Endothelial cell of hepatic sinusoid (primary cell): ENCODE data around the gene CAT.

Experiments used
- in situ Hi-C: cut with HindIII; loops from 2 replicates; pipeline ENCODE4 v1.10.0; 2017; ENCODE audit warnings: low sequenced_read_pairs

The CAT gene

DNA sequence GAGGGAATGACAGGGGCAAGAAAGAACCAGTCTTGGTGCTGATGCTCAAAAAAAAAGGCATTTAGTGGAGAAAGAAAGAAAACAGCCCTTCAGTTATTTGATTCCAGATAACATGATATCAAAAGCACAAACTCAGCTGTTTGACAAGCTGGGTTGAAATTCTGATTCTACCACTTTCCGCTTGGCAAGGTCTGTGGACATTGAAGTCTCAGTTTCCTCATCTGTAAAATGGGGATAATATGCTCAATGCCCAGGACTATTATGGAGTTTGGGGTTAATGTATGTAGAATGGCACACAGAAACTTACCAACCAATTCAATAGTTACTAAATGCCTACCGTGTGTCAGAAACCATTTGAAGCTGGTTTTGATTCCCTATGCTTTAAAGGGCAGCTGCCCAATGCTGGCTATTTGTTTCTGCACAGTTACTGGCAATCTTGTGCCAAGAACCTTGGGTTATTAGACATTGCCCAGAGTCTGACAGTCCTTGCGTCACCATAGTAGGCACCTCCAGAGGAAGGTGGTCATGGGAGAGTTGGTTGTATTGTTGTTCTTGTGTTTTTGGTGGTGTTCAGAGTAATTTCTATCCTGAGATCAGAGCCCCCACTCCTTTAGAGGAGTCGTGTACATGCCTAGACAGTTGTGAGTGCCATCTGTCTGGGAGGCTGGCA is 55.3 kb downstream of the CAT start:
- in situ Hi-C loops: no loop called here

DNA sequence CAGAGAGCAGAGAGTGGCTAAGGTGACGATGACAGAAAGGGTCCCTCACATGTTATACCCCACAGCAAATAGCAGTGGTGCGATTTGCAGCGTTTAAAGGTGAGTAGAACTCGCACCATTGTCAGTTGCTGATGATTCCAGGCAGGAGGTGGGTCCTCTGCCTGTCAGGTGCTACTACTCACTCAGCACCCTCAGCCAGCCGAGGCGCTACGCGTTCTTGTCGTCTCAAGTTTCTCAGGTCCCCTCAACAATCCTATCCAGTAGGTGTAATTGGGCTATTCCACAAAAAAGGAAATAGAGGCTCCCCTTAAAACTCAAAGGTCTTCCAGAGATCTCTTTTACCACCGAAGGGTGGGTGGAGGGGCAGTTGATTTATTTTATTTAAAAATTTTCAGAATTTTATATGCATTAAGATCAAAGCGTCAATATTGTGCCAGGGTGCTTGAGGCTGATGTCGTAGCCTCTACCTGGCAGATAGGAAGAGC is 56.5 kb downstream of the CAT start:
- in situ Hi-C loops: no loop called here

DNA sequence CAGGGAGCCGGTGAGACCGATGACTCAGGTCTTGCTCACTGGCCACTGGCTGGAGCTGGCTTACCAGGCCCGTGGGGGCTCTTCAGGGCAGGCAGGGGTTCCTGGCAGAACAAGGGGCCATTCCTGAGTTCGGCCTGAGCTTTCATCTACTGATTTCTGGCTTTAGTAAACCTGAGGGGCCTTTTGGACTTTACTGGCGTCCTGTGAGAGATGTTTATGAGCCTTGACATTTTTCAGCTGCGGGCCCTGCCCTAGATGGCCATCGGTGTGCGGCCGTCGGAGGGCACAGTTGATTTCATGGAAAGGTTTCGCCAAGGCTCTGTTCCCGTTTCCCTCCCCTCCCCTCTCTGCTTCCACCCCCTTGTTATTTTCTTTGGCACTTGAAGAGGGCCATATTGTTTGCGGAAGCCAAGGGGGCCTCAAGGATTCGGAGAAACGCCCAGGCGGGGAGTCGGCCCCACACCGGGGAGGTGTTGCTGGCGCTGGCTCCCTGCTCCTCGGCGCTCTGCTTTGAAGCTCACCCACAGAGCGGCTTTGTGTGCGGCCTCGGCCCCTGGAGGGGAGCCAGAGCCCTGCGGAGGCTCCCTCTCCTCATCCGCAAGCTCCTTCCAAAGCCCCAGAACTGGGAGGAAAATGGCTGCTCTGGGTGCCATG is 57.1 kb downstream of the CAT start:
- in situ Hi-C loops: no loop called here

DNA sequence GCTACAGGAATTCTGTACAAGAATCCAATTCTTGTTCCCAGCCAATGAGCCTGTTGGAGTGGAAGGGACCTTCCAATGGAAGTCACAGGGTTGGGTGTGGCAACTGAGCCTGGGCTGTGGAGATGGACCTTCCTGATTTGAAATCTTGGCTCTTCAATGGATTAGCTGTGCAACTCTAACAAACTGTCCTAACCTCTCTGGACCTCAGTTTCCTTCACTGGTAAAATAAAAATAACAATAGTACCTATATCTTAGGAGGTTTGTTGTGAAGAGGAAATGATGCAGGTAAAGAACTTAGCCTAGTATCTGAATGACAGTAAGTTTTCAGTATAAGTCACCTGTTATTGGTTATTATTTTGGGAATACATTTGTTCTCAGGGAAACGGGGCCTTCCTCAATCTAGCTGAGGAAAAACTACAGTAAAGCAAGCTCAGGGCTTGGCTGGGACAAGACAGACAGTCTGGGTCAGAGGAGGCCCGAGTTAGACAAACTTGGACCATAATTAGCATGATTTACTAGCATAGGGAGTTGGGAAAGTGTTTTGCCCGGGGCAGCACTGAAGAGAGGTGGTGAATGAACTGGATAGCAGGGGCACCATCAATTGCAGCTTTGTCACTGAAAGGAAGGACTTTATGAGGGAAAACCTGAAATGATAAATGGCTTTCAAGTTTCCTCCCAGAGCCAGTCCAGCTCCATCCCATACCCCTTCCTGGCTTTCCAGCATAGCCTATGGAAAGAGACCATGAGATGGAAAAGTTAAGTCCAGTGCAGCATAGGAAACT is 61.2 kb downstream of the CAT start:
- in situ Hi-C loops: loop anchor here (5.0 kb wide), 1 partner anchor 33 kb away; no protein-coding TSS in a partner anchor

DNA sequence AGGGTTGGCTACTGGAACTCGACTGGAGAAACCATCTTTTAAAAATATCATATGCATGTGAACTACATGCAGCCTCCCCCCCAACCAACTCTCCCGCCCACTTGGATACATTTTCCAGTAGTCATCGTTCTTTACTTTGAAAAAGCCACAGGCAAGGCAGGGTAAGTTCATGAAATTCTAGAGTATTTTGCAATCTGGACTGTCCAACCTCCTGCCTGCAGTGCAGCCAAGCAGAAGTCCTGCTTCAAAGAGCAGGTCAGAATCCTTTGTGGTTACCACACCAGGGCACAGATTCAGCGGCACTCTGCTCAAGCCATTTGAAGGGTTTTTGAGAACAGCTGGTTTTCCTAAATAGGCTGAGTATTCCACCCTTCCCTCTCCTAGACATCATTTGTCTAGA is 62.8 kb downstream of the CAT start:
- in situ Hi-C loops: loop anchor here (5.0 kb wide), 1 partner anchor 34 kb away; no protein-coding TSS in a partner anchor

DNA sequence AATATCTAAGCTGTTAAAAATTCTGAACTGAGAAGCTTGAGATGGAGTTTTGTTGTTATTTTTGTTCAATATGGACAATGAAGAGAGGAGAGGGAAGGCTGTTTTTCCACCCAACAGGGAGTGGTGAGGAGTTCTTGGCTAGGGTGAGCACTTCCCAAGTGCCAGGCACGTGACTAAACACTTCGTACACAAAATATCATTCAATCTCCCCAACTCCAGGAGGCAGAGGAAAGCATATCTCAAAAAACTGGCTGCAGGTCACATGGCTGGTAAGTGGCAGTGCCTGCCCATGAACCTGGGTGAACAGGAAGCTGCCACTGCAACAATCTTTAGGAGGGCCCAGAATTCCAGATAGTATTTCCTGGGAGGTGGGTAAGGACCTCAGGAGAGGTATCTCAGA is 63.2 kb downstream of the CAT start:
- in situ Hi-C loops: loop anchor here (5.0 kb wide), 1 partner anchor 35 kb away; no protein-coding TSS in a partner anchor

DNA sequence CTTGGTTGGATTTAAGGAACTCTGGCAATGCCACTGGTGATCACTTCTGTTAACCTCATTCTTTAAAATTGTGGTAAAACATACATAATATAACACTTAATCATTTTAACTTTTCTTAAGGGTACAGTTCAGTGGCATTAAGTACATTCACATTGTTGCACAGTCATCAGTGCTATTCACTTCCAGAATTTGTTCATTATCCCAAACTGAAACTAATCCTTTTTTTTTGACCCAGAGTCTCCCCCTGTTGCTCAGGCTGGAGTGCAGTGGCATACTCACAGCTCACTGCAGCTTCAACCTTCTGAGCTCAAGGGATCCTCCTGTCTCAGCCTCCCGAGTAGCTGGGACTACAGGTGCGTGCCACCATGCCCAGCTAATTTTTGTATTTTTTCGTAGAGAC is 64.2 kb downstream of the CAT start:
- in situ Hi-C loops: loop anchor here (5.0 kb wide), 1 partner anchor 36 kb away; no protein-coding TSS in a partner anchor

DNA sequence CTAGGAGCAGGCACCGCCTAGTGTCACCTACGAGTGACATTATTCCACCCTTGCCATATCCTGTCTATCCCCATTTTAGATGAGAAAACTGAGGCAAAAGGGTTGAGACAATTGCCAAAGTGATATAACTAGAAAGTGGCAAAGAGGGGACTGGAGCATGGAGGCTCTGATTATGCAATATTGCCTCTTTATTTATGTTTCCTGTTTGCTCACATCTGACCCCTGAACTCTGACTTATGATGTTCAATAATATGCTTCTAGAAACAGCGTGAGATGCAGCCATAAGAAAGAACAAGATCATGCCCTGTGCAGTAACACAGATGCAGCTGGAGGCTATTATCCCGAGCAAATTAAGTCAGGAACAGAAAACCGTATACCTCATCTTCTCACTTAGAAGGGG is 67.1 kb downstream of the CAT start:
- in situ Hi-C loops: no loop called here

DNA sequence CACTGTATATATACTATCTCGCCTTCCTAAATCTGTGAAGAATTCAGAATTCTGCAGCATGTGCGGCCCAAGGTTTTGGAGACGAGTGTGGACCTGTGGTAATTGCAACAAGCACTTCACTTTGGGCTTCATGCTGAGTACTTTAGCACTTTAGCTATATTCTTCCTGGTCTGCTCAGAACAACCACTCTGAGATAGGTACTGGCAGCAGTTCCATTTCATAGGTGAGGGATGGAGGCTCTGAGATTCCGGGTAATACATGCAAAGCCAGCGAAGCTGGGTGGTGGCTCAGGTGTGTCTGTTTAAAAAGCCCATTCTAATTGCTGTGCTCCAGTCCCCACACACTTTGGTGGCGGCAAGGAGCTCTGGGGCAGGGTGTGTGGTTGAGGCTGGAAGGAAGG is 68.4 kb downstream of the CAT start:
- in situ Hi-C loops: no loop called here

DNA sequence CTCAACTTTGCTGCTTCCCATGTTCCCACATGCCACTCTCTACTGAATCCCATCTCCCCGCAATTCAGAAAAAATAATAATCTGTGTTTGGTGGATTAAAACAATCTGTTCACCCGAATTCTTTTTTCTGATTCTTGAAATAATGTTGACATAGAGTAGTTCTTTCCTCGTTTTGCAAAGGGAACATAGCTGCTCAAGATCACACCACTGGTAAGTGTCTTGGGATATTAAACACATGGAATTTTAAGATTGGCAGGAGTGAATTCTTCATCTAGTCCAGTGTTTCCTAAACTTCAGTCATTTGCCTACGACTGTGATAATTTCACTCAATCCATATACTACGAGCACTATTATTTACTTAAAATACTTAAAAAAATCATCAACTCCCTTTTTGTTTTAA is 68.9 kb downstream of the CAT start:
- in situ Hi-C loops: no loop called here

DNA sequence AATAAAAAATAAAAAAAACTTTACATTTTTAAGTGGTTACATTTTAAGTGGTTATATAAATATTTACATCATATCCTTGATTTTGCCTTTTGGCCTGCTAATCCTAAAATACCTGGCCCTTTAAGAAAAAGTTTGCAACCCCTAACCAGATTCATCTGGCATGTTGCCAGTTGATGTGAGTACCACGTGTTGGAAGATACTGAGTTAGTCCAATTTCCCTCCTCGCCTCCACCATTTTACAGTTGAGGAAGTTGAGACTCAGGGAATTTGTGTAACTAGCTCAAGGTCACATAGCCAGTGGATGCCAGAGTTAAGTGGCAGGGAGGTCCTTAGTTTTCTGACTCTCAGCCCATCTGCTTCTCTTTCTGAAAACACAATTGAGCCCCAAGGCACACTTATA is 69.8 kb downstream of the CAT start:
- in situ Hi-C loops: no loop called here

DNA sequence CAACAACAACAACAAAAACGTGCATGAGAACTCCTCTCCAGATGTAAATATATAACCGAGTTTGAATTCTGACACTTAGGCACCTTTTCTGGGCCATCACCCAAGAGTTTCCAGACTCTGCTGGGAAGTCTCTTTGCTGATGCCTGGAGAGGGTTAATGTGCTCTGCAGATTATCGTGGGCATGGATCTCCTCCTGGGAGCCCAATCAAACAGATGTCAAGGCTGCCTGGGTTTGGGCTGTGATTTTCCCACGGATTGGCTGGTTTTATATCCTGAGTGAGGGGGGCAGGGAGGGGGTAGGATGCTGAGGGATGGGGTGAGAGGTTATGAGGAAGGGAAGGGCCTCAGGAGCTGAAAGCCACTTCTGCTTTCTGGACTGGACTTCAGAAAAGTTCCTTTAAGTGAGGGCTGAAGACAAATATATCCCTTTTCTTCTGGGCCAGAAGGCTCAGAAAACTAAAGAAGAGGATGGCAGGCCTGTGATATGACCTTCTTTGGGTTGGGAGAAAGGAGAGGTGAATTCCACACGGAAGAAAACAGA is 70.7 kb downstream of the CAT start:
- in situ Hi-C loops: no loop called here

DNA sequence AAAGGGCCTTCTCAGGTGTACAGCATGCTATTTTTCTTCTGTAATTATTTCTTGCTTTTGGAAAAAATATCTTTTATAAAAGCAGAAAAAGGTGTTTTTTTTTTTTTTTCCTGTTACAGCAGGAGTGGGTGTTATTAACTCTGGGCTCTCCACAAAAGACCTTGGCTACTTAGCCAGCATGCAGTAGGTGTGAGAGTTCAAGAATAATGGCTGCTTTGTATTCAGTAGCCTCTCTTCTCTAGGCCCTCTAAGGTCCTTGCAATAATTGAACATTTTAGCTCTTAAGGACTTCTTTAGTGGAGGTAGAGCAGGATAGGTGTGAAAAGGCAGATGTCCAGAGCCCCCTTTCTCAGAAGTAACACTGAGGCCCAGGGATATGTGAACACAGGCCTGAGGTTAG is 71.5 kb downstream of the CAT start:
- in situ Hi-C loops: loop anchor here (10.0 kb wide), 1 partner anchor 905 kb away; the partner anchor contains the start of gene SLC1A2

DNA sequence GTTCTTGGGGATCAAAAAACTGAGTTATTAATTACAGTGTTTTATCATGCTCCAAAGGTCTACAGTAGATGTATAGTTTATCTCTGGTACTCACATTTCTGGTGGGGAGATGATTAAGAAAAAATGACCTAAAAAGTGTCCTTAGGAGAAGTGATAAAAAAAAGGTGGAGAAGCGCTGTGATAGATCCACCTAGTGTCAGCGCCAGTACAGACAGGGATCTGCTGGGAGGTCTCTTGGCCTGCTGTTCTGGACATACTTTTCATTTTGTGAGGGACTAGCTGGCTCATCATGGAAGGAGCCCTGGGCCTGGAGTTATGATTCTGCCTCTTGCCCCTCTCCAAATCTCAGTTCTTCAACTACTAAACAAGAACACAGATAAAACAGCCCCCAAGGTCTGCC is 71.9 kb downstream of the CAT start:
- in situ Hi-C loops: loop anchor here (10.0 kb wide), 1 partner anchor 904 kb away; the partner anchor contains the start of gene SLC1A2

DNA sequence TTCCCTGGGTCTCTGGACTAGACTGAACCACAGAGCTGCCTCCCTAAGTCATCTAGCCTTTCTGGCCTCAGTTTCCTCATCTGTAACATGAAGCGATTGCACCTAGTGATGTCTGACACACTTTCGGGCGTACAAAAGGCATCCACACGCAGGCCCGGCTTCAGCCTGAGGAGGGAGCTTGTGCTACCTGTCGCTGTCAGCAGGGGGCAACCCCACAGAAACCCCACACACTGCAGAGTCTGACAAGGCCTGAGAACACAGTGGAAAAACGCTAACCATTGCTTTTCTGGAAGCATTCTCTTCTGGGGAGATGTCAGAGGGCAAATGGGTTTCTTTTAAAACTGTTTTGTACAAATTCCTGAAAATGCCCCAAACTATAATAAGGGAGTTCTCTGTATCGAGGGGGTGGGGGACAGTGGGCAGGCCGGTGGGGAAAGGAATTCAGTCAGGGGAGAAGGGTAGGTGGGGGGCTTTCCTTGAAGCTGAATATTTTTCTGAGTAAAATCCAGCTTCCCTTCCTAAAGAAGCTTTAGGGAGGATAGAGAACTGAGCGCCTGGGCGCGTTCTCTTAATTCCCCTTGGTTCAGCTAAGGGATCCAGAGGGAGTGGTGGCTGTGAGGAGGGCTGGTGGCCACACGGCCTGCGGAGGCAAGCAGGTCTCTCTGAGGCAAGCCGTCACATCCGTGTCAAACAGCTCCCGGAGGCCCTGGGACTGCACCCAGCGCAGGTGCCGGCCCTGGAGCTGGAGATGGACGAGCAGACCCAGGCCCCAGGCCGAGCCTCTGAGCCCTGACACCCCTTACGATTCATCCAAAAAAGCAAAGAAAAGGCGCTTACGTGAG is 74.3 kb downstream of the CAT start:
- in situ Hi-C loops: loop anchor here (10.0 kb wide), 1 partner anchor 902 kb away; the partner anchor contains the start of gene SLC1A2

DNA sequence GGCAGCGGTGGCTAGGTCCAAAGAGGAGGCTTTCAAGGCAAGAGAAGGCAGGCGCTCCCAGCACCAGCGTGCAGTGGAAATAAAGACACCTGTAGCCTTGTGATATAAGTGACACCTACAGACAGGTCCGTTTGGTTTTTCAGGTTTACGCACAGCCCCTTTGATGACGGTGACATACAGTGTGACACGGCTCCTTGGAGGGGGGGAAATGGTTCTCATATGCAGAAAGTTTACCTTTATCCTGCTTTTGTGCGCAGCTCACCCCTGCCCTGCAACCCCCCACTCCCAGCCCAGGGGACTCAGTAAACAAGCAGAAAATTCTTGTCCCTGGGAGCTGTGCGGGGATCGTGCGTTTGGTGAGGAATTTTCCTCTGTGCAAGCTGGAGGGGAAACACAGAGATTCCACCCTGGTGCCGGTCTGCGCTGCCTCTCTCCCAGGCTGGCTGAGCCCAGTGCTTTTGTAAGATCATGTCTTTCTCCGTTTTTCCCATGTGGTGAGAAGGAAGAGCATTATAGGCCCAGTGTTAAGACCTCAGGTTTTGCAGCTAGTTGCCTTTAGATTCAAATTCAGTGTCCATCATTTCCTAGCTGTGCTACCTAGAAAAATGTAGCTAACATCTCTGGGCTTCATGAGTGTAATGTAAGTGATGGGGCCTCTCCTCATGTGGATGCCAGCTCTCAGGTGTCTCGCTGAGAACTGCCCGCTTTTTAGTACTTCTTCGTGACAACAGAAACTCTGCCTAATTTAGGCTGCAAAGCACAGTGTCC is 75.1 kb downstream of the CAT start, which contains the start of gene ELF5:
Gene ELF5, minus strand, starts transcription at position 113 of the 768 bp plus-strand sequence. CDS start 8,045 bp downstream, outside the sequence.
- in situ Hi-C loops: loop anchor here (10.0 kb wide), 1 partner anchor 901 kb away; the partner anchor contains the start of gene SLC1A2

DNA sequence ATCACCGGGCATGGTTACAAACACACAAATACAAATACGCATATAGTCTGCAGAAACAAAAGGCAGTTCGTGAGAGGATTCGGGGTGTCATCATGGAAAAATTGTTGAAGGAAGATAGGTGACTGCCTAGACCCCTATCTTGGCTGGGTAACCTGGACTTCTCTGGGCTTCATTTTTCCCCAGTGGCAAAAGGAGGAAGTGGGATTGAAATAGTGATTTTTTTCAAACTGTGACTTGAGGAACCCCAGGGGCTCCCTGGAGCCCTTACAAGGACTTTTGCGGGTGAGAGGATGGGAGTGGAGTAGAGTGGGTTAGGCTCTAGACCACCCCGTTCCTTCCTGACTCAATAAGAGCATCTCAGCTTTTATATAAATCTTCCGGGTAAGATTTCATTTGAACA is 75.9 kb downstream of the CAT start:
- in situ Hi-C loops: loop anchor here (10.0 kb wide), 1 partner anchor 900 kb away; the partner anchor contains the start of gene SLC1A2

DNA sequence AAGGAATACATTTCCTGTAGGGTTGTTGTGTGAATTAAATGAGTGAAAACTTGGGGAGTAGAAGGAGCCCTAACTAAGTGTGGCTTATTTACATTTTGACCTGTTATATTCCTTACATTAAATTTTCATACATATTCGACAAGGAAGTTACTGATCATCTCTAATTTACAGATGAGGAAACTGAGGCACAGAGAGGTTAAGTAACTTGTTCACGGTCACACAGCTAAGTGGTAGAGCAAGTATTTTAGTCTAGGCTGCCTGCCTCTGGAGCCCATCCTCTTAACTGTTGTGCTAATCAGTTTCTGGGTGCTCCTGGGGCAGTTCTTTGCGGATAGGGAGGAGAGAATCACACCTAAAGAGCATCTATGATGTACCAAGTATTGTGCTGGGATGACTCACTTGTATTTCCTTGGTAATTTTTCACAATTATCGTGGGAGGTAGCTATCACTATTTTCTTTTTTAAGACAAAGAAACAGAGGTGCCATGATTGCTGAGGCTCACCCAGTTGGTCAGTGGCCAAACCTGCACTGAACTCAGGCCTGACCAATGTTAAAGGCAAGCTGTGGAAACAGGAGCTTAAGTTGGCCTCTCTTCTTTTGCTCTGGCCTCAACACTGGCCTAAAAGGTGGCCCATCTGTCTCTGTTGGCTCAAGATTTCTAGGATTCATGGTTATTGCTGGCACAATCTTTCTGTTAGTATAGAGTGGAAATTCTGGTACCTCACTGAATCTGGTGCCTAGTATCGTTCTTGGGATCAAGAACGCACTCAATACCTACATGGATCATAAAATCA is 77.7 kb downstream of the CAT start:
- in situ Hi-C loops: loop anchor here (10.0 kb wide), 1 partner anchor 898 kb away; the partner anchor contains the start of gene SLC1A2
